ENCODE results near the gene TOP1.
"Not testable (repeated sequence)": the region's sequence is repeated elsewhere in the genome, so short reads cannot be mapped to it uniquely, and the experiment has no call there.

Gene TOP1

DNA sequence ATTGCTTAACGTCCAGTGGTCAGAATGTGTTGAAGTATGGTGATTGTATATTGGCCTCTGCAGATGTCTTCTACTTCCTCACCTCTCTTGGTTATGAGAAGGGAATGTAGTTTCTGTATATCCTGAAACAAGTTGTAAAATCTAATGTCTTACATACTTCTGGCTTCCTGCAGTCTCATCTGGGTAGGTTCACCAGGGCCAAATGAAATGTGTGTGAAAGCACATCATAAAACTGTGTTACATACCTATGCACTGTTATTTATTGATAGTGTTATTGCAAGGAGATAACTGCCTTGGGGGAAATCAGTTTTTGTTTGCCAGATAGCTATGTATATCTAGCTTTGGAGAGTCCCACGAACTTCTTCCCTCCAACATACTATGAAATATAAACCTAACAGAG is 73.0 kb downstream of the TOP1 start:
- Histone ChIP-seq H3K4me1 (ENCODE audit: control insufficient read depth in 1 of 2, insufficient read depth in 2 of 2, low read length in 2 of 2) (no peaks in the 10 kb centered on the region), H3K4me3 (ENCODE audit: low read depth in 1 of 2, low read length in 2 of 2) (no peak overlapping the region), H3K27me3 (ENCODE audit: control insufficient read depth in 1 of 2, insufficient read depth in 2 of 2, low read length in 2 of 2) (no peaks in the 10 kb centered on the region), H3K9me3 (ENCODE audit: control insufficient read depth in 1 of 2, low read length in 2 of 2) (no peaks in the 10 kb centered on the region), H3K27ac (ENCODE audit: low read depth, low read length) (no peak overlapping the region), H3K36me3 (ENCODE audit: control insufficient read depth in 1 of 2, insufficient read depth in 2 of 2, low read length in 2 of 2) (peaks cover 45 to 81% of the 10 kb centered on the region in 2 donors), H3K9ac (ENCODE audit: low read depth in 1 of 2, low read length in 2 of 2) (no peak overlapping the region)

- Histone ChIP-seq H3K9me3 (ENCODE audit: control insufficient read depth in 1 of 2, low read length in 2 of 2) (no peaks in the 10 kb centered on the region), H3K4me1 (ENCODE audit: control insufficient read depth in 1 of 2, insufficient read depth in 2 of 2, low read length in 2 of 2) (no peaks in the 10 kb centered on the region), H3K9ac (ENCODE audit: low read depth in 1 of 2, low read length in 2 of 2) (no peak overlapping the region), H3K27me3 (ENCODE audit: control insufficient read depth in 1 of 2, insufficient read depth in 2 of 2, low read length in 2 of 2) (no peaks in the 10 kb centered on the region), H3K36me3 (ENCODE audit: control insufficient read depth in 1 of 2, insufficient read depth in 2 of 2, low read length in 2 of 2) (peaks cover 31 to 70% of the 10 kb centered on the region in 2 donors), H3K4me3 (ENCODE audit: low read depth in 1 of 2, low read length in 2 of 2) (no peak overlapping the region), H3K27ac (ENCODE audit: low read depth, low read length) (no peak overlapping the region)
Measured at GRCh38 chr20:41108531-41108930, 79.9 kb downstream of the TOP1 start.

DNA sequence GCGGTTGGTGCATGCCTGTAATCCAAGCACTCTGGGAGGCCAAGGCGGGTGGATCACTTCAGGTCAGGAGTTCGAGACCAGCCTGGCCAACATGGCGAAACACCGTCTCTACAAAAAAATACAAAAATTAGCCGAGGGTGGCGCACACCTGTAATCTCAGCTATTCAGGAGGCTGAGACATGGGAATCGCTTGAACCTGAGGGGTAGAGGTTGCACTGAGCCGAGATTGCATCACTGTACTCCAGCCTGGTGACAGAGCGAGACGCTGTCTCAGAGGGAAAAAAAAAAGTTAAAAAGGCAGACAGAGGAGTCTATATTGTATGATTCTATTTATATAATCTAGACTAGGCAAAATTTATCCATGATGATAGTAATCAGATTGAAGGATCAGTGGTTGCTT is 81.4 kb downstream of the TOP1 start:
- H3K4me3 ChIP-seq (ENCODE audit: low read depth in 1 of 2, low read length in 2 of 2) = no peak overlapping the region
- H3K4me1 ChIP-seq (ENCODE audit: control insufficient read depth in 1 of 2, insufficient read depth in 2 of 2, low read length in 2 of 2) = no peaks in the 10 kb centered on the region
- H3K27me3 ChIP-seq (ENCODE audit: control insufficient read depth in 1 of 2, insufficient read depth in 2 of 2, low read length in 2 of 2) = no peaks in the 10 kb centered on the region
- H3K27ac ChIP-seq (ENCODE audit: low read depth, low read length) = no peak overlapping the region
- no peak overlapping the region for H3K9ac ChIP-seq (ENCODE audit: low read depth in 1 of 2, low read length in 2 of 2)
- no peaks in the 10 kb centered on the region for H3K9me3 ChIP-seq (ENCODE audit: control insufficient read depth in 1 of 2, low read length in 2 of 2)
- peaks cover 34 to 72% of the 10 kb centered on the region in 2 donors for H3K36me3 ChIP-seq (ENCODE audit: control insufficient read depth in 1 of 2, insufficient read depth in 2 of 2, low read length in 2 of 2)

GRCh38 chr20:41110930-41111577 is 82.4 kb downstream of the TOP1 start:
- H3K36me3 ChIP-seq (ENCODE audit: control insufficient read depth in 1 of 2, insufficient read depth in 2 of 2, low read length in 2 of 2) = peaks cover 45 to 74% of the 10 kb centered on the region in 2 donors
- no peak overlapping the region for H3K27ac ChIP-seq (ENCODE audit: low read depth, low read length)
- no peaks in the 10 kb centered on the region for H3K27me3 ChIP-seq (ENCODE audit: control insufficient read depth in 1 of 2, insufficient read depth in 2 of 2, low read length in 2 of 2)
- H3K9me3 ChIP-seq (ENCODE audit: control insufficient read depth in 1 of 2, low read length in 2 of 2) = no peaks in the 10 kb centered on the region
- H3K4me3 ChIP-seq (ENCODE audit: low read depth in 1 of 2, low read length in 2 of 2) = no peak overlapping the region
- H3K9ac ChIP-seq (ENCODE audit: low read depth in 1 of 2, low read length in 2 of 2) = no peak overlapping the region
- no peaks in the 10 kb centered on the region for H3K4me1 ChIP-seq (ENCODE audit: control insufficient read depth in 1 of 2, insufficient read depth in 2 of 2, low read length in 2 of 2)

DNA sequence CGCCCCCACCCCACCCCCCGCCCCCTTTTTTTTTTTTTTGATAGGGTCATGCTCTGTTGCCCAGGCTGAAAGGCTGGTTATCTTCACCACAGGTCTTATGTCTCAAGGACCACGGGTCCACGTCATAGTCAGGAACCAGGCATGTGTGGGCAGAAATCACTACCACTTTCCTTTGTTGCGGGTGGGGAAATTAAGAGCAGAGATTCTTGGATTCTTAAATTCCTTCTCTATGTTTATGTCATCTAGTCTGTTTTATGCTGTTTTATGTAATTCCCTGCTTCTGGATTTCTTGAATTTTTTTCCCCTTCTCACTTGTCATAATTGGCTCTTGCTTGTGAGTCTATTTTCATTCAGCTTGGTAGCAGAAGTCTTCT is 82.9 kb downstream of the TOP1 start:
- Histone ChIP-seq H3K9ac (ENCODE audit: low read depth in 1 of 2, low read length in 2 of 2) (no peak overlapping the region), H3K27me3 (ENCODE audit: control insufficient read depth in 1 of 2, insufficient read depth in 2 of 2, low read length in 2 of 2) (no peaks in the 10 kb centered on the region), H3K27ac (ENCODE audit: low read depth, low read length) (no peak overlapping the region), H3K36me3 (ENCODE audit: control insufficient read depth in 1 of 2, insufficient read depth in 2 of 2, low read length in 2 of 2) (peaks cover 50 to 79% of the 10 kb centered on the region in 2 donors), H3K4me1 (ENCODE audit: control insufficient read depth in 1 of 2, insufficient read depth in 2 of 2, low read length in 2 of 2) (no peaks in the 10 kb centered on the region), H3K4me3 (ENCODE audit: low read depth in 1 of 2, low read length in 2 of 2) (no peak overlapping the region), H3K9me3 (ENCODE audit: control insufficient read depth in 1 of 2, low read length in 2 of 2) (no peaks in the 10 kb centered on the region)

DNA sequence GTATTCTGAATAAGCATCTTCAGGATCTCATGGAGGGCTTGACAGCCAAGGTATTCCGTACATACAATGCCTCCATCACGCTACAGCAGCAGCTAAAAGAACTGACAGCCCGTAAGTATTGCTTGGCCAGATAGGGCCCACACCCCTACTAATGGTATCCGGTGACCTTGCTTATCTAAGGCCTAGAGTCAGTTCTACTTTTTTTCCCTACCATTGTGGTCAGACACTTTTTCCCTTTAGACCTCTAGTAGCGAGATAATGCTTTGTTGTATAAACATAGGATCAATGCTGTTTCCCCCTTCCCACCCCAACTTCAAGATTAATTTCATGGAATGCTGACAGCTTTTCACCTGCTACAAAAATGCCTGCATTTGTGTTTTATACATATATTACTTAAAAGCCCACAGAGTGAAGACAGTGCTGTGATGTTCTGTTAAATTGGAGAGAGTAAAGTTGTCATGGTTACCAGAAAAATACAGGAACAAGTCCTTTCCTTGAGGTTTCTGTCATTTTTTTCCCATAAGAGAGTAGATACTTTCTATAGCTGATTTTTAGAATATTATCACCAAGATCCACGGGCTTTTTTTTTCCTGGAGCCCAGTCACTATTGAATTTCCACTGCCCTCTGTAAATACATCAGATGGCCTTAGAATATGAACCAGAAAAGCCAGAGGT is 87.8 kb downstream of the TOP1 start:
- H3K4me3 ChIP-seq (ENCODE audit: low read depth in 1 of 2, low read length in 2 of 2) = no peak overlapping the region
- no peak overlapping the region for H3K9ac ChIP-seq (ENCODE audit: low read depth in 1 of 2, low read length in 2 of 2)
- H3K36me3 ChIP-seq (ENCODE audit: control insufficient read depth in 1 of 2, insufficient read depth in 2 of 2, low read length in 2 of 2) = peaks cover 56 to 91% of the 10 kb centered on the region in 2 donors
- no peaks in the 10 kb centered on the region for H3K9me3 ChIP-seq (ENCODE audit: control insufficient read depth in 1 of 2, low read length in 2 of 2)
- no peaks in the 10 kb centered on the region for H3K27me3 ChIP-seq (ENCODE audit: control insufficient read depth in 1 of 2, insufficient read depth in 2 of 2, low read length in 2 of 2)
- H3K4me1 ChIP-seq (ENCODE audit: control insufficient read depth in 1 of 2, insufficient read depth in 2 of 2, low read length in 2 of 2) = peaks cover 0 to 6% of the 10 kb centered on the region in 2 donors
- no peak overlapping the region for H3K27ac ChIP-seq (ENCODE audit: low read depth, low read length)

DNA sequence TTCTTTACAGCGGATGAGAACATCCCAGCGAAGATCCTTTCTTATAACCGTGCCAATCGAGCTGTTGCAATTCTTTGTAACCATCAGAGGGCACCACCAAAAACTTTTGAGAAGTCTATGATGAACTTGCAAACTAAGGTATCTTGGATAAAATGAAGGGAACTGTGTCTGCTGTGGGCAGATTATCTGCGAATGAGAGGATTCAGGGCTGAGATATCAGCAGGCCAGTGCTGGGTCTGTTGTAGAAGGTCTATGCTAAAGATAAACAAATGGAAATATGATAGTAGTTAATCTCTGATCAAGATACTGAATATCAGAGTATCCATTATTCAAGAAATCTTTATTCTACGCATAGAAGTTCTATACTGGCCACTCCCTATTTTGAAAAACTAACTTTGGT is 89.5 kb downstream of the TOP1 start:
- H3K36me3 ChIP-seq (ENCODE audit: control insufficient read depth in 1 of 2, insufficient read depth in 2 of 2, low read length in 2 of 2) = peaks cover 65 to 92% of the 10 kb centered on the region in 2 donors
- not testable (repeated sequence) for H3K27ac ChIP-seq (ENCODE audit: low read depth, low read length); H3K9ac ChIP-seq (ENCODE audit: low read depth in 1 of 2, low read length in 2 of 2); H3K27me3 ChIP-seq (ENCODE audit: control insufficient read depth in 1 of 2, insufficient read depth in 2 of 2, low read length in 2 of 2); H3K4me1 ChIP-seq (ENCODE audit: control insufficient read depth in 1 of 2, insufficient read depth in 2 of 2, low read length in 2 of 2); H3K9me3 ChIP-seq (ENCODE audit: control insufficient read depth in 1 of 2, low read length in 2 of 2); H3K4me3 ChIP-seq (ENCODE audit: low read depth in 1 of 2, low read length in 2 of 2)

GRCh38 chr20:41118632-41119031 is 90.0 kb downstream of the TOP1 start:
- H3K27me3 ChIP-seq (ENCODE audit: control insufficient read depth in 1 of 2, insufficient read depth in 2 of 2, low read length in 2 of 2) = no peaks in the 10 kb centered on the region
- no peaks in the 10 kb centered on the region for H3K9me3 ChIP-seq (ENCODE audit: control insufficient read depth in 1 of 2, low read length in 2 of 2)
- H3K4me3 ChIP-seq (ENCODE audit: low read depth in 1 of 2, low read length in 2 of 2) = no peak overlapping the region
- peaks cover 65 to 91% of the 10 kb centered on the region in 2 donors for H3K36me3 ChIP-seq (ENCODE audit: control insufficient read depth in 1 of 2, insufficient read depth in 2 of 2, low read length in 2 of 2)
- H3K4me1 ChIP-seq (ENCODE audit: control insufficient read depth in 1 of 2, insufficient read depth in 2 of 2, low read length in 2 of 2) = peaks cover 0 to 6% of the 10 kb centered on the region in 2 donors
- H3K27ac ChIP-seq (ENCODE audit: low read depth, low read length) = no peak overlapping the region
- H3K9ac ChIP-seq (ENCODE audit: low read depth in 1 of 2, low read length in 2 of 2) = no peak overlapping the region

DNA sequence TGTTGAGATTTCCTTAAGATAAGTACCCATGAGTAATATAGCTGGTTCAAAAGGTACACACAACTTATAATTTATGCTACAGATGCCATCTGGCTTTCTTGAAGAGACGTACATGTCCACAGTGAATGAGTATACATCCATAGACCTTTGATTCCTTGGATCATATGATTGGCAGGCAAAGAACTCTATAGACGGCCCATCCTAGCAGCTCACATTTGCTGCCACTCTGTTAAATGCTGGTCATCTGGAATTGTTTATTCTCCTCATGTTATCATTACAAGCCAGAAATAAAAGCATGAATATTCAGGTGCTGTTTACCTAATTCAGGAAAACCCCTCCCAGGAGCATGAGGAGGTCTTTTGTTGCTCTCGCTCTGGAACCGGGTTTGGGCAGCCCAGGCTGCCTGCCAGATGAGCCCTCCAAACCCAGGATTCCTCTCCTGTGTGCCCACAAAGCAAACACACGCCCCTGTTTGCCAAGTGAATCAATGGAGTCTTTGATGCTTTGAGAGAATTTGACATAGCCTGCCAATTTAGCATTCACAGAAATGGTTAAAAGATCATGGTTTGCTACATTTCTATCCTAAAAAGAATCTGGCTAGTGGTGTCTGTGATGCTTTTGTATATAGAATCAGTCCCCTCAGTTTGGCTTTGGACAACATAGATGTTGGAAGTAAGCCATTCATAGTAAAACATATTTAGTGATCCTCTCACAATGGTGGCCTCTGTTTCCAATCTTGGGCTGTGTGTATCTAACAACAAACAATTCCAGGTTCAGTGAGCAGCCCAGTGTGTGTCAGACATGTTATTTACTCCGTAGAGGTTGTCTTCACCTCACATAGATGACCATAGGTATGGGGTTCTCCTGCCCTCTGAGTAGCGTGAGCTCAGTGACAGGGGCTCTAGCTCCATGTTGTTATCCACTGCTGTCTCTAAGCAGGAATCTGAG is 91.3 kb downstream of the TOP1 start:
- Histone ChIP-seq H3K36me3 (ENCODE audit: control insufficient read depth in 1 of 2, insufficient read depth in 2 of 2, low read length in 2 of 2) (peaks cover 56 to 85% of the 10 kb centered on the region in 2 donors), H3K4me1 (ENCODE audit: control insufficient read depth in 1 of 2, insufficient read depth in 2 of 2, low read length in 2 of 2) (peaks cover 7 to 14% of the 10 kb centered on the region in 2 donors), H3K9me3 (ENCODE audit: control insufficient read depth in 1 of 2, low read length in 2 of 2) (no peaks in the 10 kb centered on the region), H3K4me3 (ENCODE audit: low read depth in 1 of 2, low read length in 2 of 2) (no peak overlapping the region), H3K9ac (ENCODE audit: low read depth in 1 of 2, low read length in 2 of 2) (no peak overlapping the region), H3K27me3 (ENCODE audit: control insufficient read depth in 1 of 2, insufficient read depth in 2 of 2, low read length in 2 of 2) (no peaks in the 10 kb centered on the region), H3K27ac (ENCODE audit: low read depth, low read length) (no peak overlapping the region)

GRCh38 chr20:41121399-41121798 is 92.8 kb downstream of the TOP1 start:
- no peak overlapping the region for H3K4me3 ChIP-seq (ENCODE audit: low read depth in 1 of 2, low read length in 2 of 2)
- H3K4me1 ChIP-seq (ENCODE audit: control insufficient read depth in 1 of 2, insufficient read depth in 2 of 2, low read length in 2 of 2) = peaks cover 8 to 18% of the 10 kb centered on the region in 2 donors
- H3K27me3 ChIP-seq (ENCODE audit: control insufficient read depth in 1 of 2, insufficient read depth in 2 of 2, low read length in 2 of 2) = no peaks in the 10 kb centered on the region
- H3K9ac ChIP-seq (ENCODE audit: low read depth in 1 of 2, low read length in 2 of 2) = no peak overlapping the region
- H3K36me3 ChIP-seq (ENCODE audit: control insufficient read depth in 1 of 2, insufficient read depth in 2 of 2, low read length in 2 of 2) = peaks cover 46 to 84% of the 10 kb centered on the region in 2 donors
- H3K27ac ChIP-seq (ENCODE audit: low read depth, low read length) = no peak overlapping the region
- H3K9me3 ChIP-seq (ENCODE audit: control insufficient read depth in 1 of 2, low read length in 2 of 2) = no peaks in the 10 kb centered on the region

All from duodenal mucosa (tissue), 2 donors.